GM19351 (cell line): ENCODE data around the gene ZNF322.

ENCODE experiments used
- ATAC-seq: cut with Tn5 transposase; IDR thresholded peaks from one replicate; pipeline ENCODE4 v1.9.1; 2021; ENCODE audit warnings: mild to moderate bottlenecking, moderate library complexity; ENCODE audit not compliant: unreplicated experiment

Gene ZNF322

GRCh38 chr6:26592649-26593048 is 66.9 kb downstream of the ZNF322 start:
- ATAC-seq = no peak

GRCh38 chr6:26588965-26589364 is 70.6 kb downstream of the ZNF322 start:
- no peak for ATAC-seq
